HepG2 (cell line): Measurements from ENCODE around the gene DRAXIN. TPM values are rescaled to one million over a fixed set of nuclear protein-coding genes. Genes with fewer than 3 reads are reported as not detected.

Source experiments
- CCDC6 ChIP-seq: sonication (generic); formaldehyde crosslinking; IDR thresholded peaks from 2 replicates; pipeline ENCODE4 v1.8.1; 2022; ENCODE audit warnings: mild to moderate bottlenecking, missing genetic modification reagents, moderate library complexity
- DMAP1 ChIP-seq: IDR thresholded peaks from 2 replicates; pipeline ENCODE4 v1.6.1; 2016
- ELF4 ChIP-seq: sonication (generic); formaldehyde crosslinking; IDR thresholded peaks from 2 replicates; pipeline ENCODE4 v1.5.0; 2020; ENCODE audit warnings: missing genetic modification reagents, mild to moderate bottlenecking, moderate library complexity, borderline replicate concordance
- EP300 ChIP-seq, 3 experiments: sonication (generic) in 1 of 3; formaldehyde crosslinking in 1 of 3; IDR thresholded peaks; 2 replicates each; pipeline versions ENCODE4 v1.5.1 to v1.6.1; 2011 to 2020; ENCODE audit warnings: low read depth in 2 of 3, low read length in 2 of 3, borderline replicate concordance in 1 of 3, improper control_type of control experiment in 1 of 3, mild to moderate bottlenecking in 1 of 3, missing genetic modification reagents in 1 of 3, moderate library complexity in 1 of 3
- ETV5 ChIP-seq: IDR thresholded peaks from 2 replicates; pipeline ENCODE4 v1.6.1; 2018; ENCODE audit warnings: missing biosample characterization, missing genetic modification reagents, inconsistent platforms, borderline replicate concordance
- FIP1L1 ChIP-seq: fragments of 200-400 bp; formaldehyde crosslinking; IDR thresholded peaks from 2 replicates; pipeline ENCODE4 v1.6.1; 2018; ENCODE audit warnings: low read depth, mild to moderate bottlenecking, low read length, moderate library complexity, borderline replicate concordance; ENCODE audit not compliant: insufficient read depth
- FOSL2 ChIP-seq: sonication (generic); formaldehyde crosslinking; IDR thresholded peaks from 2 replicates; pipeline ENCODE4 v1.4.0; 2020; ENCODE audit warnings: missing genetic modification reagents
- NAIF1 ChIP-seq: sonication (generic); formaldehyde crosslinking; IDR thresholded peaks from 2 replicates; pipeline ENCODE4 v1.5.0; 2020; ENCODE audit warnings: mild to moderate bottlenecking, missing genetic modification reagents, borderline replicate concordance
- PRMT3 ChIP-seq: sonication (generic); formaldehyde crosslinking; IDR thresholded peaks from 2 replicates; pipeline ENCODE4 v1.8.1; 2022; ENCODE audit warnings: low read depth, mild to moderate bottlenecking, moderate library complexity, missing genetic modification reagents, borderline replicate concordance
- ZNF337 ChIP-seq: sonication (generic); formaldehyde crosslinking; IDR thresholded peaks from 2 replicates; pipeline ENCODE4 v1.5.1; 2020; ENCODE audit warnings: missing genetic modification reagents, low read depth, mild to moderate bottlenecking, borderline replicate concordance
- ZNF407 ChIP-seq: sonication (generic); formaldehyde crosslinking; IDR thresholded peaks from one replicate; pipeline ENCODE4 v1.5.1; 2020; ENCODE audit warnings: mild to moderate bottlenecking, missing genetic modification reagents; ENCODE audit errors: not compliant biosample characterization
- ZNF569 ChIP-seq: sonication (generic); formaldehyde crosslinking; IDR thresholded peaks from 2 replicates; pipeline ENCODE4 v1.5.0; 2020; ENCODE audit warnings: mild to moderate bottlenecking, missing genetic modification reagents, moderate library complexity, borderline replicate concordance
- ZNF83 ChIP-seq: sonication (generic); formaldehyde crosslinking; IDR thresholded peaks from 2 replicates; pipeline ENCODE4 v1.4.0; 2020; ENCODE audit warnings: missing genetic modification reagents, mild to moderate bottlenecking, borderline replicate concordance
- polyA plus RNA-seq, 8 experiments: library from polyadenylated mRNA; depleted of rRNA in 3 of 8; stranded (reverse) in 7 of 8; unstranded in 1 of 8; fragments of >200 nt; fragmentation: Illumina TruSeq in 4 of 8; extraction: Trizol in 4 of 8; gene quantifications; 2 replicates each; pipeline versions ENCODE4 v1.2.1 to v1.2.3, GENCODE V29; 2011 to 2016; ENCODE audit warnings: low read depth in 4 of 8, missing spikeins in 1 of 8, mixed read lengths in 1 of 8; ENCODE audit not compliant: insufficient read depth in 1 of 8
- total RNA-seq, 5 experiments: library from RNA; depleted of rRNA; stranded (reverse); fragments of >200 nt; fragmentation: Illumina TruSeq; extraction: Trizol; gene quantifications; 2 replicates each; pipeline ENCODE4 v1.2.3, GENCODE V29; 2016; ENCODE audit warnings: low read depth in 1 of 5
- TF ChIP-seq, protein P1 (sequence below): IDR thresholded peaks from 2 replicates; pipeline ENCODE4 v1.6.1; 2012; ENCODE audit warnings: inconsistent platforms
- TF ChIP-seq, protein P2 (sequence below): sonication (generic); formaldehyde crosslinking; IDR thresholded peaks from 2 replicates; pipeline ENCODE4 v1.5.0; 2020; ENCODE audit warnings: mild to moderate bottlenecking, missing genetic modification reagents
- TF ChIP-seq, protein P3 (sequence below): sonication (generic); formaldehyde crosslinking; IDR thresholded peaks from 2 replicates; pipeline ENCODE4 v1.5.0; 2020; ENCODE audit warnings: missing genetic modification reagents

Gene DRAXIN
- total and polyA plus RNA-seq, 2 of the 13 experiments (the other 11 are each of a cell fraction or from before 2014, with no cell fraction given) = 0.02 TPM; not detected in 1

DNA sequence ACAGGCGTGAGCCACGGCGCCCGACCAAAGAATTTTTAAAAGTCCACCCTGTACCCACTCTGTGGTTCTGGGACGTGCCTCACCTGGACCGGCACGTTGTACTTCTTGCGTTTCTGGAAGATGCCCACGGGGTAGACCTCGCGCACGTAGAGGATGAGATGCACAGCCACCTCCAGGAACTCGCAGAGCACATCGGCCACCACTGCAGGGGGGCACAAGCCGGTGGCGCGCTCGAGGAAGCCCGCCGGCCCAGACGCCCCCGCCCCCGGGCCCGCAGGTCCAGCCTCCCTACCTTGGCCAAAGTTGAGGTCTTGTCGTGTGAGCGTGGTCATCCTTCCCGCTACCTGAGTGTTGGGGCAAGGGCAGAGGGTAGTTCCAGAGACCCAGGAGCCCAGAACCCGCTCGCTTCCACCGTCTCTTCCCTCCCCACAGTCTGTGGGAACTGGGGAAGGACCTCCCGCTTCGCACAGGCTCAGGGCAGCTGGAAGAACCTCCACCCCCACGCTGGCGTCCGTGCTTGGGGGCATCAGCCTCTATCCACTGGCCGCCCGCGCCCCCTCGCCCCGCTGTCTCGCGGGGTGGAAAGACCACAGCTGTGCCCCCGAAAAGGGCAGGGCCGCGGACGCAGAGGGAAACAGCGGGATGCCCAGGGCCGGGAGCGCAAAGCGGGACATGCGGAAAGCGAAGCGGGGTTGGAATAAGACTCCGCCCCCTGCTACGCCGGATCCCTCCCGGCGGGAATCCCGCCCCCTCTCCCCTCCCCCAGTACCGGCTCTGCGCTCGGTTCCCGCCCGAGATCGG is 11.0 kb upstream of the DRAXIN start (continued):
- TF ChIP-seq, protein P1, sequence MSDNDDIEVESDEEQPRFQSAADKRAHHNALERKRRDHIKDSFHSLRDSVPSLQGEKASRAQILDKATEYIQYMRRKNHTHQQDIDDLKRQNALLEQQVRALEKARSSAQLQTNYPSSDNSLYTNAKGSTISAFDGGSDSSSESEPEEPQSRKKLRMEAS = no peak
- TF ChIP-seq, protein P2, sequence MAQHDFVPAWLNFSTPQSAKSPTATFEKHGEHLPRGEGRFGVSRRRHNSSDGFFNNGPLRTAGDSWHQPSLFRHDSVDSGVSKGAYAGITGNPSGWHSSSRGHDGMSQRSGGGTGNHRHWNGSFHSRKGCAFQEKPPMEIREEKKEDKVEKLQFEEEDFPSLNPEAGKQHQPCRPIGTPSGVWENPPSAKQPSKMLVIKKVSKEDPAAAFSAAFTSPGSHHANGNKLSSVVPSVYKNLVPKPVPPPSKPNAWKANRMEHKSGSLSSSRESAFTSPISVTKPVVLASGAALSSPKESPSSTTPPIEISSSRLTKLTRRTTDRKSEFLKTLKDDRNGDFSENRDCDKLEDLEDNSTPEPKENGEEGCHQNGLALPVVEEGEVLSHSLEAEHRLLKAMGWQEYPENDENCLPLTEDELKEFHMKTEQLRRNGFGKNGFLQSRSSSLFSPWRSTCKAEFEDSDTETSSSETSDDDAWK (CRISPR knock-in tag) = no peak
- 0 out of 2 replicates have a peak, but pooled peaks have one; percentile 40 for TF ChIP-seq ELF4 (CRISPR knock-in tag)
- TF ChIP-seq DMAP1 (CRISPR knock-in tag) = 0 out of 2 replicates have a peak, but pooled peaks have one; percentile 35
- peak; percentile 52 for TF ChIP-seq ZNF407 (CRISPR knock-in tag)
- no peak for TF ChIP-seq CCDC6 (CRISPR knock-in tag)
- TF ChIP-seq PRMT3 (CRISPR knock-in tag) = no peak
- TF ChIP-seq ETV5 = no peak
- no peak for TF ChIP-seq FIP1L1
- TF ChIP-seq, protein P3, sequence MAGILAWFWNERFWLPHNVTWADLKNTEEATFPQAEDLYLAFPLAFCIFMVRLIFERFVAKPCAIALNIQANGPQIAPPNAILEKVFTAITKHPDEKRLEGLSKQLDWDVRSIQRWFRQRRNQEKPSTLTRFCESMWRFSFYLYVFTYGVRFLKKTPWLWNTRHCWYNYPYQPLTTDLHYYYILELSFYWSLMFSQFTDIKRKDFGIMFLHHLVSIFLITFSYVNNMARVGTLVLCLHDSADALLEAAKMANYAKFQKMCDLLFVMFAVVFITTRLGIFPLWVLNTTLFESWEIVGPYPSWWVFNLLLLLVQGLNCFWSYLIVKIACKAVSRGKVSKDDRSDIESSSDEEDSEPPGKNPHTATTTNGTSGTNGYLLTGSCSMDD (CRISPR knock-in tag) = no peak
- TF ChIP-seq EP300 (IDR thresholded peaks at IDR 0.05; ENCODE audit: low read depth in 2 of 2, low read length in 2 of 2) = no peak
- 0 out of 2 replicates have a peak, but pooled peaks have one; percentile 1 for TF ChIP-seq EP300 (CRISPR knock-in tag; IDR thresholded peaks at IDR 0.05; ENCODE audit: borderline replicate concordance)
- 0 out of 2 replicates have a peak, but pooled peaks have one; percentile 27 for TF ChIP-seq ZNF83 (CRISPR knock-in tag)
- no peak for TF ChIP-seq ZNF569 (CRISPR knock-in tag)
- TF ChIP-seq FOSL2 (CRISPR knock-in tag) = 0 out of 2 replicates have a peak, but pooled peaks have one; percentile 2
- no peak for TF ChIP-seq ZNF337 (CRISPR knock-in tag)
- TF ChIP-seq NAIF1 (CRISPR knock-in tag) = 0 out of 2 replicates have a peak, but pooled peaks have one; percentile 58
